ENCODE results near the gene MOV10L1. TPM values are rescaled to one million over a fixed set of nuclear protein-coding genes. Genes with fewer than 3 reads are reported as not detected.

MOV10L1 gene
- total and polyA plus RNA-seq, 2 donors (not counting 3 experiments of a cell fraction or from before 2014, with no cell fraction given) = 27.6 to 37.6 TPM

GRCh38 chr22:50067244-50067643 is 22.6 kb upstream of the MOV10L1 start:
- H3K4me2 ChIP-seq (ENCODE audit: insufficient read depth, low read length) = no peak overlapping the region
- H3K27ac ChIP-seq (ENCODE audit: insufficient read depth, low read depth, low read length) = no peak overlapping the region
- H3K36me3 ChIP-seq (ENCODE audit: control insufficient read depth in 2 of 2, extremely low read depth in 1 of 2, insufficient read depth in 2 of 2, low read length in 2 of 2) = no peaks in the 10 kb centered on the region
- ChIA-PET CTCF (interaction anchor here (1.8 kb wide), 1 partner anchor 82 kb away, joined by 5 read pairs; no protein-coding TSS in a partner anchor), POLR2A (no interaction called here)
- dilution Hi-C loops (cut with MboI; ENCODE audit: extremely low pct_ligation_motif_present, low sequenced_read_pairs) = no loop called here
- H3K9ac ChIP-seq (replicated peaks; ENCODE audit: extremely low read depth, insufficient read depth, low read length) = no peak overlapping the region
- H3K4me1 ChIP-seq (ENCODE audit: control insufficient read depth, extremely low read depth, insufficient read depth, low read length) = no peaks in the 10 kb centered on the region
- no peaks in the 10 kb centered on the region for H3K79me2 ChIP-seq (ENCODE audit: control insufficient read depth, insufficient read depth, low read length)
- no peak for FAIRE-seq
- BruUV-seq (replicated peaks) = no TSS peak
- no peak for TF ChIP-seq CTCF (IDR thresholded peaks at IDR 0.05; ENCODE audit: extremely low read depth in 1 of 2, insufficient read depth in 1 of 2, low read depth in 1 of 2, low read length in 2 of 2)
- intact Hi-C loops (cut with micrococcal nuclease) = no loop called here
- no peaks in the 10 kb centered on the region for H3K27me3 ChIP-seq (ENCODE audit: control insufficient read depth in 2 of 2, insufficient read depth in 2 of 2, low read length in 2 of 2)
- H3K9me3 ChIP-seq (replicated peaks; ENCODE audit: control insufficient read depth, insufficient read depth, low read length) = no peaks in the 10 kb centered on the region
- no peaks in the 10 kb centered on the region for H3K9me1 ChIP-seq (replicated peaks; ENCODE audit: control insufficient read depth, extremely low read depth, insufficient read depth, low read length)
- DNase-seq (ENCODE audit: low read depth, low spot score) = no peak
- no peaks in the 10 kb centered on the region for H4K20me1 ChIP-seq (replicated peaks; ENCODE audit: control insufficient read depth, extremely low read depth, insufficient read depth, low read length)
- H2AFZ ChIP-seq (ENCODE audit: low read depth, low read length) = no peak overlapping the region
- H3K4me3 ChIP-seq (replicated peaks in 1 of 3; ENCODE audit: insufficient read depth in 1 of 3, low read depth in 1 of 3, low read length in 3 of 3) = no peak overlapping the region

GRCh38 chr22:50068096-50068495 is 21.7 kb upstream of the MOV10L1 start:
- no peak for DNase-seq (ENCODE audit: low read depth, low spot score)
- dilution Hi-C loops (cut with MboI; ENCODE audit: extremely low pct_ligation_motif_present, low sequenced_read_pairs) = no loop called here
- Histone ChIP-seq H3K79me2 (ENCODE audit: control insufficient read depth, insufficient read depth, low read length) (no peaks in the 10 kb centered on the region), H3K9ac (replicated peaks; ENCODE audit: extremely low read depth, insufficient read depth, low read length) (no peak overlapping the region), H3K4me3 (replicated peaks in 1 of 3; ENCODE audit: insufficient read depth in 1 of 3, low read depth in 1 of 3, low read length in 3 of 3) (no peak overlapping the region), H4K20me1 (replicated peaks; ENCODE audit: control insufficient read depth, extremely low read depth, insufficient read depth, low read length) (no peaks in the 10 kb centered on the region), H3K27me3 (ENCODE audit: control insufficient read depth in 2 of 2, insufficient read depth in 2 of 2, low read length in 2 of 2) (no peaks in the 10 kb centered on the region), H3K4me2 (ENCODE audit: insufficient read depth, low read length) (no peak overlapping the region), H3K9me3 (replicated peaks; ENCODE audit: control insufficient read depth, insufficient read depth, low read length) (no peaks in the 10 kb centered on the region), H3K36me3 (ENCODE audit: control insufficient read depth in 2 of 2, extremely low read depth in 1 of 2, insufficient read depth in 2 of 2, low read length in 2 of 2) (no peaks in the 10 kb centered on the region), H3K27ac (ENCODE audit: insufficient read depth, low read depth, low read length) (no peak overlapping the region), H3K9me1 (replicated peaks; ENCODE audit: control insufficient read depth, extremely low read depth, insufficient read depth, low read length) (no peaks in the 10 kb centered on the region), H3K4me1 (ENCODE audit: control insufficient read depth, extremely low read depth, insufficient read depth, low read length) (no peaks in the 10 kb centered on the region), H2AFZ (ENCODE audit: low read depth, low read length) (no peak overlapping the region)
- FAIRE-seq = no peak
- no TSS peak for BruUV-seq (replicated peaks)
- intact Hi-C loops (cut with micrococcal nuclease) = no loop called here
- no peak for TF ChIP-seq MYC (IDR thresholded peaks at IDR 0.05; ENCODE audit: low read depth, low read length)
- TF ChIP-seq POLR2AphosphoS5 (IDR thresholded peaks at IDR 0.05; ENCODE audit: insufficient read depth, low read depth, low read length) = no peak
- TF ChIP-seq GATA2 (IDR thresholded peaks at IDR 0.05; ENCODE audit: insufficient read depth, insufficient read length, low read depth, low read length) = no peak
- no peak for TF ChIP-seq CTCF (IDR thresholded peaks at IDR 0.05; ENCODE audit: extremely low read depth in 1 of 2, insufficient read depth in 1 of 2, low read depth in 1 of 2, low read length in 2 of 2)
- CTCF ChIA-PET = no interaction called here
- POLR2A ChIA-PET = no interaction called here

Data from endothelial cell of umbilical vein (primary cell).